ENCODE data around the gene PFDN4.
"Not testable (repeated sequence)": the region's sequence is repeated elsewhere in the genome, so short reads cannot be mapped to it uniquely, and the experiment has no call there.

Gene PFDN4

GRCh38 chr20:54221353-54221752, 13.5 kb downstream of the PFDN4 start:
- no peak overlapping the region for H3K27ac ChIP-seq
- TF ChIP-seq ZFX (IDR thresholded peaks at IDR 0.05; ENCODE audit: borderline replicate concordance) (no peak), CTCF (IDR thresholded peaks at IDR 0.05) (no peak)

- TF ChIP-seq CTCF (IDR thresholded peaks at IDR 0.05) = no peak
- TF ChIP-seq ZFX (IDR thresholded peaks at IDR 0.05; ENCODE audit: borderline replicate concordance) = no peak
- no peak overlapping the region for H3K27ac ChIP-seq
These were observed 14.4 kb downstream of the PFDN4 start for GRCh38 chr20:54221996-54222890.

GRCh38 chr20:54223285-54223684, 15.4 kb downstream of the PFDN4 start:
- no peak for TF ChIP-seq CTCF (IDR thresholded peaks at IDR 0.05)
- TF ChIP-seq ZFX (IDR thresholded peaks at IDR 0.05; ENCODE audit: borderline replicate concordance) = no peak
- no peak overlapping the region for H3K27ac ChIP-seq

GRCh38 chr20:54223751-54224150, 15.9 kb downstream of the PFDN4 start:
- H3K27ac ChIP-seq = no peak overlapping the region
- TF ChIP-seq CTCF (IDR thresholded peaks at IDR 0.05) (no peak), ZFX (IDR thresholded peaks at IDR 0.05; ENCODE audit: borderline replicate concordance) (no peak)

- H3K27ac ChIP-seq = not testable (repeated sequence)
These were observed 16.8 kb downstream of the PFDN4 start for GRCh38 chr20:54224642-54225041.

- H3K27ac ChIP-seq = no peak overlapping the region
- no peak for TF ChIP-seq CTCF (IDR thresholded peaks at IDR 0.05)
- no peak for TF ChIP-seq ZFX (IDR thresholded peaks at IDR 0.05; ENCODE audit: borderline replicate concordance)
These were observed 19.4 kb downstream of the PFDN4 start for GRCh38 chr20:54227241-54227640.

- TF ChIP-seq CTCF (IDR thresholded peaks at IDR 0.05) (no peak), ZFX (IDR thresholded peaks at IDR 0.05; ENCODE audit: borderline replicate concordance) (no peak)
- H3K27ac ChIP-seq = no peak overlapping the region
These were observed 19.9 kb downstream of the PFDN4 start for GRCh38 chr20:54227751-54228150.
